NCI-H345 treated with DMSO at 0.1 percent for 48 hours (cell line): ENCODE measurements around the gene SGPP1.
"Not testable (repeated sequence)": the region's sequence is repeated elsewhere in the genome, so short reads cannot be mapped to it uniquely, and the experiment has no call there.

ENCODE experiments used
- DNase-seq: peaks from one replicate; lab custom pipeline; 2025; ENCODE audit not compliant: unreplicated experiment; lab: John Stamatoyannopoulos, UW

Gene SGPP1, protein sequence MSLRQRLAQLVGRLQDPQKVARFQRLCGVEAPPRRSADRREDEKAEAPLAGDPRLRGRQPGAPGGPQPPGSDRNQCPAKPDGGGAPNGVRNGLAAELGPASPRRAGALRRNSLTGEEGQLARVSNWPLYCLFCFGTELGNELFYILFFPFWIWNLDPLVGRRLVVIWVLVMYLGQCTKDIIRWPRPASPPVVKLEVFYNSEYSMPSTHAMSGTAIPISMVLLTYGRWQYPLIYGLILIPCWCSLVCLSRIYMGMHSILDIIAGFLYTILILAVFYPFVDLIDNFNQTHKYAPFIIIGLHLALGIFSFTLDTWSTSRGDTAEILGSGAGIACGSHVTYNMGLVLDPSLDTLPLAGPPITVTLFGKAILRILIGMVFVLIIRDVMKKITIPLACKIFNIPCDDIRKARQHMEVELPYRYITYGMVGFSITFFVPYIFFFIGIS

DNA sequence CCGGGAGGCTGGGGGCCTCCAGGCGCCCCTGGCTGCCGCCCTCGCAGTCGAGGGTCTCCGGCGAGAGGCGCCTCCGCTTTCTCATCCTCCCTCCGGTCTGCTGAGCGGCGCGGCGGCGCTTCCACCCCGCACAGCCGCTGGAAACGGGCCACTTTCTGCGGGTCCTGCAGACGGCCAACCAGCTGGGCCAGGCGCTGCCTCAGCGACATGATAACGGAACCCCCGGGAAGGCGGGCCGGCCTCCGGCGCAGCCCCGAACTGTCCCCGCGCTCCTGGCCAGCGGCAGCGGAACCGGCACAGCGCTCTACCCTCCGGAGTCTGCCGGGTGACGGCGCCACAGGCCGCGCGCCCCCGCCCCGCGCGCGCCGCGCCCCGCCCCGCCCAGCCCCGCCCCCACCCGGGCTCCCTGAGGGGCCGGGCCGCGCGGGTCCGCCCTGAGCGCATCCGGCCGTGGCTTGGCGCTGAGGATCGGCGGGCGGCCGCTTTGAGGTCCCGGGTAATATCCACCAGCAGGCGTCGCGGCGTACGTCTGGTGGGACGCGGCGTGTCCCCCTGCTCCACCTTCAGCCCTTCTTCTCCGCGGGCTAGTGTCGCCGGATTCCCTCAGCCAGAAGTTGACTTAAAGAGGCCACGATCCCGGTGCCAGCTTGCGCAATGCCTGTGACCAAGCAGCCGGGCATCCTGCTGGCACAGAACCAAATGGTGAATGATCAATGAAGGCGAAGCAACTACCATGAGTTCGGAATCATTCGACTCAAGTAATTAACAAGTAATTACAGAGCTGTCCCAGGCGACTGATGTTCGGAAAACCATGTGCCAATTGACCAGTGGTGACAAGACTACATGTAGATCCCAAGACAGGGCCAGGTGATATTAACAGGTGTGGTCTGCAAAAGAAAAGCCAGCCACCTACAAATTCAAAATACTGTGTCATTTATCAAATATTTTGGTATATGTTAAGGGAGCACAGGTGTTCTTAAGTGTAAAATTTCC is at the start of gene SGPP1:
TSS of gene SGPP1 (minus strand) at position 330 of the 993 bp plus-strand sequence. CDS start at position 209, 121 bp downstream.
- DNase-seq = peak; percentile 61

DNA sequence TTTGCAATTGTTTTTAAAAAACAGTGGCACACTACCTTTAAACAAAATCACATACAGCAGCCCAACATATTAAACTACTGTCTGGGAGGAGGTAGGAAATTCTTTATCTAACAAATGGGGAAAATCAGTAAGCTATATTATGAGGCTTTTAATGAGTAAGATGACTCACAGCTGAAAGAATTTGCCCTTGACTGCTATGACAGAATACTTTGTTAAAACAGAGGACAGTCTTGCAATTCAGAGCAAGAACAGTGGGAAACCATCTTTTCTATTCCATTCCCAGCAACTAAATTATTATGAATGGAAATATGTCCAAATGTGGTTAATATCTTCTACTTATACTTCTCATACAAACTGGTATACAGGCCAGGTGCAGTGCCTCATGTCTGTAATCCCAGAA is 49.2 kb upstream of the SGPP1 start:
- no peak for DNase-seq

DNA sequence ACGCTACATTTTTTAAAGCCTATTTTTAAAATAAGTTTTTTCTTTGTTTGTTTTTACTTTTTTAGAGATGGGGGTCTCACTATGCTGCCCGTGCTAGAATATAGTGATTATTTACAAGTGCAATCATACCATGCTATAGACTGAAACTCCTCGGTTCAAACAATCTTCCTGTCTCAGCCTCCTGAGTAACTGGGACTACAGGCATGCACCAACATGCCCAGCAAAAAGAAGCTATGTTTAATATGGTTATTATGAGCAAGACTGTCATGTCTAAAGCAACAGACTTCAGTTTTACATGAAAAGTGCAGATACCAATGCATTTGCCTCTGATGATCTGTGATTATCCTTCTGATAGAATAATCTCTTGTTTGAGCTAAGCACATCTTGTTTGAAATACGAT is 45.6 kb upstream of the SGPP1 start:
- DNase-seq = no peak

DNA sequence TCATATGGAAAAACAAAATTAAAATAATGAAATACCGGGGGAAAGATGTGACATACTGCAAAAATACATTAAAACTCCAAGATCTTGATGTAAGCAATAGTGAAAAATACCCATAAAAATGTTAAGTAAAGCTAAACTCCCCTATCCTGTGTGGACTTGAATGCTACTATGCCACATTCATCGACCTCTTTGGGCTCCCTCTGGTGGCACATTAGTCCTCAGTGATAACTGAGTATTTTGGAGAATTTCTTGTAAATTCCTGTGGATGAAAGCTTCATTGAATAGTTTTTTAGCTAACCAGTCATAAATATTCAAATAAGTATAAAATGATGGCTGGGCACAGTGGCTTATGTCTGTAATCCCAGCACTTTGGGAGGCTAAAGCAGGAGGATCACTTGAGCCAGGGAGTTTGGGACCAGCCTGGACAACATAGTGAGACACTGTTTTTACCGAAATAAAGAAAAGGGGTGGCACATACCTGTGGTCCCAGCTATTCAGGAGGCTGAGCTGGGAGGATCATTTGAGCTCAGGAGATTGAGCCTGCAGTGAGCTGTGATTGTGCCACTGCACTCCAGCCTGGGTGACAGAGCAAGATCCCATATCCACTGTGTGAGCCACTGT is 42.4 kb upstream of the SGPP1 start:
- peak; percentile 7 for DNase-seq

DNA sequence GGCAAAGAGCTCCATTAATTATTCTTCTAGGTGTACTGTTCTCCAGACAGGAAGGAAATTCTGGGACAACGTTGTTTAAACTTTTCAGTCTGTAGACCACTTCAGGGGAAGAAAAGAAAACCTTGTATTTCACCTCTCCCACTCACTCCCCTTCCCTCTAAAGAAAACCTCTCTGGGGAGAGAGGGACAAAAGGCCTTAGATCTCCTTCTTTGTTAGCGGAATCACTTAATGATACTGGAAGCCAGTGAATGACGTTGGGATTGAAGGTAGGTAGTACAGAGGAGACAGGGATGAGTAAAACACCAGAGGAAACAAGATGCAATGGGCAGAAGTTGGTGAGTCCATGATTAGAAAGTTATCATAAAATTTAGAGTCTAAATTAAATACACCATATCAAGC is 38.7 kb upstream of the SGPP1 start:
- peak; percentile 37 for DNase-seq

DNA sequence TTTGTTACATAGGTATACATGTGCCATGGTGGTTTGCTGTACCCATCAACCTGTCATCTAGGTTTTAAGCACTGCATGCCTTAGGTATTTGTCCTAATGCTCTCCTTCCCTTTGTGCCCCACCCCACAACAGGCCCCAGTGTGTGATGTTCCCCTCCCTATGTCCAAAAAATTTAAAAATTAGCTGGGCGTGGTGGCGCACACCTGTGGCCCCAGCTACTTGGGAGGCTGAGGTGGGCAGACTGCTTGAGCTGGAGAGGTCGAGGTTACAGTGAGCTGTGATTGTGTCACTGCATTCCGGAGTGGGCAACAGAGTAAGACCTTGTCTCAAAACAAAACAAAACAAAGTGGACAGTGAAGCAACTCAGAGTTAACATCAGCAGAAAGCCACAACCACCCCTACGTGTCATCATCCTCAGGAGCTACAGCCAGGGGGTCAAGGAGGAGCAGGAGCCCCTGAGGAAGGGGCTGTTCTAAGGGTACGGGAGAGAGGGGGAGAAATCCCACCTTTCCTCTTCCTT is 36.8 kb upstream of the SGPP1 start:
- DNase-seq = no peak

DNA sequence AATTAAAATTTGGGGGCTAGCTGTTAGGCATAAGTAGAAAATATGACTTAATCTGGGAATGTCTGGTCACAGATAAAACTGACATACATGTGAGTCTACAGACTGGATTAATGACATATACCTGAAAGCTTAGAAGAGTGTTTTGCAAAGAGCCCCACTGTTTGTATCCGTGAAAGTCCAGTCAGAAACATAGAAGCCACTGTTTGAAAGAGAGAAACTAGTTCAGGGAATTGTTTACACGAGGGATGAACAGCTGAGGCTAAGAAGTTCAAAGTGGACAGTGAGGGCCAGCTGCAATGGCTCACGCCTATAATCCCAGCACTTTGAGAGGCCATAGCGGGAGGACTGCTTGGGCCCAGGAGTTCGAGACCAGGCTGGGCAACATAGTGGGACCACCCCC is 36.2 kb upstream of the SGPP1 start:
- DNase-seq = no peak

DNA sequence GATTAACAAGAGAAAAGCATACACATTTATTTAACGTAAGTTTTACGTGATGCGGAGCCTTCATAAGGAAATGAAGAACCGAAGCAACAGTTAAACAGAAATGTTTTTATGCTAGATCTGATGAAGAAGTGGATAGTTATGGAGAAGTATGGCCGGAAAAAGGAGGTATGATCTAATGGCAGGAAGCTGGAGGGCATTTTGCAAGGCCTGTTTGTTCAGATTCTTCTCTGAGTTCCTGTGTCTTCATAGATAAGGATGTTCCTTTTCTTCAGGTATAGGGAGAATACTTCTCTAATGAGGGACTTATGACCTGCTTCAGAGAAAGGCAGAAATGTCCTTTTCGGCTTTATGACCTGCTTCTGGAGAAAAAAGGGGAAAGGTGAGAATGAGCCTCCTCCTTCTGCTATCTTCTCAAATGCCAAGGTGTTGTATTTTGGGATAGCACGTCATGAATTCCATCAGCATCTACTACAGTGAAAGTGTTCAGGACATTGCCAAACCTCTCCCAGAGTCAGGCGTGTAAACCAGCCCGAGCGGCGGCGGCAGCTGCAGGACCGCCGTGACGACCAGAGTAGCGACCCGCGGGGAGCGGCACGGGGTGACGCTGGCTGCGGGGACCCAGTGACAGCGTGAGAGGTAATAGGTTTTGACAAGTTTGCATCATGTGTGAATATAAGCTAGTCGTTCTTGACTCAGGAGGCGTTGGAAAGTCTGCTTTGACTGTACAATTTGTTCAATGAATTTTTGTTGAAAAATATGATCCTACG is 33.7 kb upstream of the SGPP1 start:
- DNase-seq = no peak

DNA sequence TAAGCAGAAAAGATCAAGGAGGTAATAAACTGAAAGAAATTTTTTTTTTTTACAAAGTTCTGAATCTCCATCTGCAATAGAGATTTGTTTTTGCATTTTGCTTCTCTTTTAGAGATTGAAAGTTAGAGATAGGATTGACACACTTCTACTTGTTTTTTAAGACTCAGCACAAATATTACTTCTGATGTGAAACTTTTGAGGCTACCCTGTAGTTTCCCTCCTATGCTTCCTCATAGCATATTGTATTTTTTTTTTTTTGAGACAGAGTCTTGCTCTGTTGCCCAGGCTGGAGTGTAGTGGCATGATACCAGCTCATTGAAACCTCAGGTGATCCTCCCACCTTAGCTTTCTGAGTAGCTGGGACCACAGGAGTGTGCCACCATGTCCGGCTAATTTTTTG is 32.1 kb upstream of the SGPP1 start:
- no peak for DNase-seq

DNA sequence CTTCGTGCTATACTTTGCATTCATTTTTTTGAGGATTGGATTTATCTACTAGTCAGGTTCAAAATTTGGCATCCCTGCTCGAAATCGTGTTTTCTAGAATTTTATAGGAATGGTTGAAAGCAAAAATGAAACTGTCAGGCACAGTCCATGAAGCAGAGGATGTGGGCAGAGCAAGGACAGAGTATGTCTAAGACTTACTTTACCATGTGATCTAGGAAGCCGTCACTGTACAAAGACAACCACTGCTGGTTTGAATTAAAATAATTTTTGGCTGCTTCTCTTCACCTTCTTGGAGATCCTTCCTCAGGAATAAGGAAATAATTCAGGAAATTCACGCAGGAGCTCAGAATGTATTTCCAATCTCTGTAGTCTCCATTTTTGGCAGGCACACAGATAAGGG is 31.6 kb upstream of the SGPP1 start:
- DNase-seq = no peak

DNA sequence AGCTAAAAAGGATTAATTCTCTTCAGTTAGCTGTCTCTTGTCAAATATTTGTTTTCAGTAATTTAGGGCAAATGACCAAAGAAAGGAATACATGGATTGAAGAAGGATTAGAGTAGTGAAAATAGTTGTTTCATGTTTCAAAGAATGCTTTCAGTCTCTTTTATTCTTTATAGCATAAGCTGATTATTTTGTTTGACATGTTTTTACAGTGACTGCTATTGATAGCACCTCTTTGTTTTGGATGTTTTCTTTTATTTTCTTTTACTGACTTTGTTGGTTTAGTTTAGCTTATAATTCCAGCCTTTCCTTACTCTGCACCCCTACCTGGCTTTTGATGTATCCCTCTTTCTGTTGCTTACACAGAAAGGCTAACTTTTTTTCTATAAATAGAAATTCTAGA is 29.3 kb upstream of the SGPP1 start:
- no peak for DNase-seq

DNA sequence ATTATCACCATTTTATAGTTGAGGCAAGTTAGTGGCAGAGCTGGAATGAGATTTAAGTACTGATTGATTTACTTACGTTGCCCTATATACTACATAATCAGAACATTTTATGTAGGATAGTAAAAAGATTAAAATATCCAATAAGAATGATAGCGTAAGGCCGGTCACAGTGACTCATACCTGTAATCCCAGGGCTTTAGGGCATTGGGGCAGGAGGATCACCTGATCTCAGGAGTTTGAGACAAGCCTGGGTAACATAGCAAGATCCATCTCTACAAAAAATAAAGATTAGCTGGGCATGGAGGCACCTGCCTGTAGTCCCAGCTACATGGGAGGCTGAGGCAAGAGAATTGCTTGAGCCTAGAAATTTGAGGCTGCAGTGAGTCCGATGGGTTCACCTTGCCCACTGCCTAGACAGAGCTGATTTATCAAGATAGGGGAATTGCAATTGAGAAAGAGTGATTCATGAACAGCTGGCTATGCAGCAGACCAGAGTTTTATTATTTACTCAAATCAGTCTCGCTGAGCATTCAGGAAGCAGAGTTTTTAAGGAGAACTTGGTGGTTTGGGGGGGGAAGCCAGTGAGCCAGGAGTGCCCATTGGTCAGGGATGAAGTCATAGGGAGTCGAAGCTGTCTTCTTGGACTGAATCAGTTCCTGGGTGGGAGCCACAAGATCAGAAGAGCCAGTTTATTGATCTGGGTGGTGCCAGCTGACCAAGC is 24.7 kb upstream of the SGPP1 start:
- no peak for DNase-seq

DNA sequence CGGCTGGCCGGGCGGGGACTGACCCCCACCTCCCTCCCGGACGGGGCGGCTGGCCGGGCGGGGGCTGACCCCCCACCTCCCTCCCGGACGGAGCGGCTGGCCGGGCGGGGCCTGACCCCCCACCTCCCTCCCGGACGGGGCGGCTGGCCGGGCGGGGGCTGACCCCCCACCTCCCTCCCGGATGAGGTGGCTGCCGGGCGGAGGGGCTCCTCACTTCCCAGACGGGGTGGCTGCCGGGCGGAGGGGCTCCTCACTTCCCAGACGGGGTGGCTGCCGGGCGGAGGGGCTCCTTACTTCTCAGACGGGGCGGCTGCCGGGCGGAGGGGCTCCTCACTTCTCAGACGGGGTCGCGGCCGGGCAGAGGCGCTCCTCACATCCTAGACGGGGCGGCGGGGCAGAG is 23.2 kb upstream of the SGPP1 start:
- DNase-seq = not testable (repeated sequence)

DNA sequence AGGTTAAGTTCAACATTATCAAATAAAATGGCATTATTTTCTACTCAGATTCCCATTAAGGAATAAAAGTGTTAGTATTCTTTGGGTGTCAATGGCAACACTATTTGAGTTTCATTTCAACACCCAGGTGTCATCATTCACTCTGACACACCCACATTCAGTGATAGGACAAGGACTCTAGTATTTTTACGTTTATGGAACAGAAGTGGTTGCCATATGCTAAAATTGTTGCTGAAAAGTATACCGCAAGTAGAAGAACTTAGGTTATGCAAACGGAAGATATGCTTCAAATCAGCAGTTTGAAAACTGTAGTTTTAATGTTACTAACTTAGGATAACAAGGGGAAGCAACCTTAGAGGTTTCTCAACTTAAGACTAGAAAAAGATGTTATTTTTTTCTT is 20.0 kb upstream of the SGPP1 start:
- no peak for DNase-seq

DNA sequence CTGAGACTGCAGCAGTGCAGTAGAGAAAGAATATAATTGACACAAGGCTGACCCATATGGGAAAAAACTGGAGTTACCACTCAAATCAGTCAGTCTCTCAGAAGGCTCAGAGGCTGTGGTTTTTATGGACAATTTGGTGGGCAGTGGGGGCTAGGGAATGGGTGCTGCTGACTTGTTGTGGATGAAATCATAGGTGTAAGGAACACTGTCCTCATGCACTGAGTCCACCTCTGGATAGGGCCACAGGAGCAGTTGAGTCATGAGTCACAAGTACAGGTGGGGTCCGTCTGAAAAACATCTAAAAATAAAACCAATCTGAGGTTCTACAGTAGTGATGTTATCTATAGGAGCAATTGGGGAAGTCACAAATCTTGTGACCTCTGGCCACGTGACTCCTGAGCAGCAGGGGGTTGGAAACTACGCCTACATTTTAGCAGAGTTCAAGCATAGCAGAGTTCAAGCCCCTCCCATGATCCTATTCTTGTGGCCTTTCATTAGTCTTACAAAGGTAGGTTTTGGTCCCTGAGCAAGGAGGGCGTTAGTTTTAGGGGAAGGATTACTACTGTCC is 18.1 kb upstream of the SGPP1 start:
- DNase-seq = no peak

DNA sequence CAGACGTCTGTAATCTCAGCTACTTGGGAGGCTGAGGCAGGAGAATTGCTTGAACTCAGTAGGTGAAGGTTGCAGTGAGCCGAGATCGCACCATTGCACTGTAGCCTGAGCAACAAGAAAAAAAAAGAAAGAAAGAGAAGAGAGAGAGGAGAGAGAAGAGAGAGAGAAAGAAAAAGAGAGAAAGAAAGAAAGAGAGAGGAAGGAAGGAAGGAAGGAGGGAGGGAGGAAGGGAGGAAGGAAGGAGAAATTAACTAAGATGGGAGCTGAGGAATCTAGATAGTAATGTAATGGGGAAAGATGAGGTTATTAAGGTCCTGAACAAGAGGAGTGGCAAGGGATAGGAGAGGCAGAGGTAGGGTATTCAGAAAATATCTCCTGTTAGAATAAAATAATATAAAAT is 17.4 kb upstream of the SGPP1 start:
- DNase-seq = no peak

DNA sequence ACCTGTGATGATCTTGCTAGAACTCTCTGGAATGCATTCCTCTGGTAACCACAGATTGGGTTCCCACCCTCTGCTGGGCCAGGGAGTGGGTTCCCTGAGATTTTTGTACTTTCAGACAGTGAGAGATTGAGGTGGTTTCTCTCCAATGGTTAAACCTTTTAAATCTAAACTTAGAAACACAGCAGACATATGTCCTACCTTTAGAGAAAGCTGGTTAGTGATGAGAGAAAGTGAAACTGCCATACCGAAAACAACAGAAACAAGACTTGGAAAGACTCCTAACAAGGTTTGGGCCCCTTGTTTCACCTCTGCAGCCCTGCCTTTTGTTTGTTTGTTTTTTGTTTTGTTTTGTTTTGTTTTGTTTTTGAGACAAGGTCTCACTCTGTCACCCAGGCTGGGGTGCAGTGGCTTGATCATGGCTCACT is 9.7 kb upstream of the SGPP1 start:
- DNase-seq = no peak

DNA sequence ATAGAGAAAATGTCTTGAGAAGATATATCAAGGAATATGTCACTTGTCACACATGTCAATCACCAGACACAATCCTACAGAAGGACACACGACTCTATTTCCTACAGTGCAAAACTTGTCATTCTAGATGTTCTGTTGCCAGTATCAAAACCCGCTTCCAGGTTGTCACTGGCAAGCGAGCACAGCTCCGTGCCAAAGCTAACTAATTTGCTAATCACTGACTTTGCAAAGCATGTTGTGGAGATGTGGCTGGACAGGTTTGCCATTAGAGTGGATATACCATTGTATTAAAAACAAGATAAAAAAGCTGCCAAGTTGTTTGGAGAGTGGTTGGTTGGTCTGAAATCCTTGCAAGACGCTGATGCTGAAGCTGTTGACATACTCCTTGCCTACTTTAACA is 7.9 kb upstream of the SGPP1 start:
- no peak for DNase-seq

DNA sequence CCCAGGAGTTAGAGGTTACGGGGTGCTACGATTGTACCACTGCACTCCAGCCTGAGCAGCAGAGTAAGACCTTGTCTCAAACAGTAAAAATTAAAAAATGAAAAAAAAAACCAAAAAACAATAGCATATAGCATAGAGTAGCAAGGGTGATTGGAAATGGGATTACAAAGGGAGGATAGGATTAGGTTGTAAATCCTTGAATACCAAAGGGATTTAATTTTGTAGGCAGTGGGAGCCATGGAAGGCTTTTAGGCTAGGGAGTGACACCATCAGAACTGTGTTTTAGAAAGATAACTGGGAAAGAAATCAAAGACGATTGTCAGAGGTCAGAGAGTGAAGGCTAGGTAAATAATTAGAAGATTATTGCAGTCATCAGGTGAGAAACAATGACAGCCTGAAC is 2.8 kb upstream of the SGPP1 start:
- no peak for DNase-seq
